Ovary (tissue), 3 donors: ENCODE measurements around the gene COPRS.

ENCODE experiments used
- POLR2A ChIP-seq: fragments of 450-650 bp; IDR thresholded peaks from one replicate; pipeline ENCODE4 v1.6.1; 2017; ENCODE audit warnings: antibody characterized with exemption, mild to moderate bottlenecking, moderate library complexity
- TF ChIP-seq, protein P1 (sequence below), 3 donors: fragments of 450-650 bp in 2 of 3; fragments of 200-600 bp in 1 of 3; IDR thresholded peaks; one replicate each; pipeline versions ENCODE4 v1.5.1 to v1.8.0; 2016 to 2022; ENCODE audit warnings: antibody characterized with exemption in 3 of 3, mild to moderate bottlenecking in 1 of 3
- donor health status: DM: no; HTN: no; CAD: no.

- TF ChIP-seq, protein P1, sequence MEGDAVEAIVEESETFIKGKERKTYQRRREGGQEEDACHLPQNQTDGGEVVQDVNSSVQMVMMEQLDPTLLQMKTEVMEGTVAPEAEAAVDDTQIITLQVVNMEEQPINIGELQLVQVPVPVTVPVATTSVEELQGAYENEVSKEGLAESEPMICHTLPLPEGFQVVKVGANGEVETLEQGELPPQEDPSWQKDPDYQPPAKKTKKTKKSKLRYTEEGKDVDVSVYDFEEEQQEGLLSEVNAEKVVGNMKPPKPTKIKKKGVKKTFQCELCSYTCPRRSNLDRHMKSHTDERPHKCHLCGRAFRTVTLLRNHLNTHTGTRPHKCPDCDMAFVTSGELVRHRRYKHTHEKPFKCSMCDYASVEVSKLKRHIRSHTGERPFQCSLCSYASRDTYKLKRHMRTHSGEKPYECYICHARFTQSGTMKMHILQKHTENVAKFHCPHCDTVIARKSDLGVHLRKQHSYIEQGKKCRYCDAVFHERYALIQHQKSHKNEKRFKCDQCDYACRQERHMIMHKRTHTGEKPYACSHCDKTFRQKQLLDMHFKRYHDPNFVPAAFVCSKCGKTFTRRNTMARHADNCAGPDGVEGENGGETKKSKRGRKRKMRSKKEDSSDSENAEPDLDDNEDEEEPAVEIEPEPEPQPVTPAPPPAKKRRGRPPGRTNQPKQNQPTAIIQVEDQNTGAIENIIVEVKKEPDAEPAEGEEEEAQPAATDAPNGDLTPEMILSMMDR (IDR thresholded peaks at IDR 0.05), result no peak
- TF ChIP-seq POLR2A, result no peak
These were observed 24.6 kb downstream of the COPRS start for GRCh38 chr17:31834448-31834847.
